Tibial nerve (tissue), 4 donors: ENCODE results near the gene SH3BGR. TPM values are rescaled to one million over a fixed set of nuclear protein-coding genes. Genes with fewer than 3 reads are reported as not detected.

Experiments
- DNase-seq, 2 donors: peaks; one replicate each; pipeline ENCODE4 v3.0.0-alpha.2; 2019; ENCODE audit warnings: low spot score in 2 of 2
- H3K27ac ChIP-seq, 4 donors: fragments of 200-600 bp; sonication (generic) in 3 of 4; one replicate each; pipeline ENCODE4 v1.5.1; 2017 to 2019; ENCODE audit warnings: mild to moderate bottlenecking in 1 of 4
- H3K27me3 ChIP-seq, 2 donors: fragments of 200-600 bp; sonication (generic) in 1 of 2; one replicate each; pipeline versions ENCODE4 v1.5.1 to v1.6.0; 2017 to 2019
- H3K36me3 ChIP-seq, 3 donors: fragments of 200-600 bp; sonication (generic); one replicate each; pipeline ENCODE4 v1.5.1; 2018 to 2019
- H3K4me1 ChIP-seq, 4 donors: fragments of 200-600 bp; sonication (generic) in 3 of 4; one replicate each; pipeline ENCODE4 v1.5.1; 2017 to 2019
- H3K4me3 ChIP-seq, 4 donors: fragments of 200-600 bp; sonication (generic) in 3 of 4; one replicate each; pipeline ENCODE4 v1.5.1; 2017 to 2019; ENCODE audit warnings: mild to moderate bottlenecking in 1 of 4, moderate library complexity in 1 of 4
- H3K9me3 ChIP-seq, 4 donors: fragments of 200-600 bp; sonication (generic) in 3 of 4; one replicate each; pipeline ENCODE4 v1.5.1; 2017 to 2019
- EP300 ChIP-seq, 2 donors: sonication (generic); formaldehyde crosslinking; IDR thresholded peaks; one replicate each; pipeline ENCODE4 v1.6.1; 2017; ENCODE audit warnings: antibody characterized with exemption in 2 of 2, mild to moderate bottlenecking in 1 of 2
- POLR2A ChIP-seq, 2 donors: fragments of 450-650 bp; IDR thresholded peaks; one replicate each; pipeline ENCODE4 v1.6.1; 2017; ENCODE audit warnings: antibody characterized with exemption in 2 of 2, mild to moderate bottlenecking in 2 of 2, moderate library complexity in 2 of 2
- WGBS, 2 donors: methylation state at CpG; one replicate each; pipeline ENCODE4 v1.1.5; 2018; 5-methylcytosine and 5-hydroxymethylcytosine counted together
- total RNA-seq, 4 donors: library from RNA; depleted of rRNA; stranded (reverse); fragments of >200 nt; gene quantifications; one replicate each; pipeline ENCODE4 v1.1.0, GENCODE V29; 2016
- TF ChIP-seq, protein P1 (sequence below), 5 experiments: fragments of 200-600 bp in 3 of 5; fragments of 450-650 bp in 2 of 5; sonication (generic) in 3 of 5; IDR thresholded peaks; one replicate each; pipeline ENCODE4 v1.5.1; 2016 to 2019; ENCODE audit warnings: antibody characterized with exemption in 5 of 5, mild to moderate bottlenecking in 3 of 5, moderate library complexity in 2 of 5

SH3BGR gene
- total RNA-seq, 4 donors from 2014 or later = 2.4 to 9.6 (median 4.4) TPM

DNA sequence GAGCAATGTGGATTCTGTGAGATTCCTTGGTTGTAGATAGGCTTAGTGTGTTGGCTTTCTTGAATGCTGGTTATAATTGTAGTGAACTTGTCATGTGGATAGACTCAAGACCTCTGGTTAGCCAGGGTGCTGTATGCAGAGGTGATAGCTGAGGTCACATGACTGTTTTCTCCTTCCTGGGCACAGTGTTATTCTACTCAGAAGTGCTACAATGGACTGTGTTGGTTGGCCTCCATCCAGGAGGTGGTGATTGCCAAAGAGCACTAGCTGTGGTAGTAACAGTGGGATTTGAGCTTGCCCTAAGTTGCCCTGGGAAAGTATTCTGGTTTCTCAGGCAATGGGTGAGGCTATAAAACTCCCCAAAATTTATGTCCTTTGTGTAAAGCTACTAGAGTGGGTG is 71.6 kb downstream of the SH3BGR start:
- H3K4me1 ChIP-seq = peaks cover 0 to 17% (median 4%) of the 10 kb centered on the region in 4 donors
- no peak overlapping the region for H3K27ac ChIP-seq
- no peaks in the 10 kb centered on the region for H3K27me3 ChIP-seq
- H3K36me3 ChIP-seq = no peaks in the 10 kb centered on the region
- H3K4me3 ChIP-seq = no peak overlapping the region
- H3K9me3 ChIP-seq = no peaks in the 10 kb centered on the region
- DNase-seq = no peak
- TF ChIP-seq, protein P1, sequence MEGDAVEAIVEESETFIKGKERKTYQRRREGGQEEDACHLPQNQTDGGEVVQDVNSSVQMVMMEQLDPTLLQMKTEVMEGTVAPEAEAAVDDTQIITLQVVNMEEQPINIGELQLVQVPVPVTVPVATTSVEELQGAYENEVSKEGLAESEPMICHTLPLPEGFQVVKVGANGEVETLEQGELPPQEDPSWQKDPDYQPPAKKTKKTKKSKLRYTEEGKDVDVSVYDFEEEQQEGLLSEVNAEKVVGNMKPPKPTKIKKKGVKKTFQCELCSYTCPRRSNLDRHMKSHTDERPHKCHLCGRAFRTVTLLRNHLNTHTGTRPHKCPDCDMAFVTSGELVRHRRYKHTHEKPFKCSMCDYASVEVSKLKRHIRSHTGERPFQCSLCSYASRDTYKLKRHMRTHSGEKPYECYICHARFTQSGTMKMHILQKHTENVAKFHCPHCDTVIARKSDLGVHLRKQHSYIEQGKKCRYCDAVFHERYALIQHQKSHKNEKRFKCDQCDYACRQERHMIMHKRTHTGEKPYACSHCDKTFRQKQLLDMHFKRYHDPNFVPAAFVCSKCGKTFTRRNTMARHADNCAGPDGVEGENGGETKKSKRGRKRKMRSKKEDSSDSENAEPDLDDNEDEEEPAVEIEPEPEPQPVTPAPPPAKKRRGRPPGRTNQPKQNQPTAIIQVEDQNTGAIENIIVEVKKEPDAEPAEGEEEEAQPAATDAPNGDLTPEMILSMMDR (IDR thresholded peaks at IDR 0.05) = no peak
- TF ChIP-seq EP300 (IDR thresholded peaks at IDR 0.05) (no peak), POLR2A (IDR thresholded peaks at IDR 0.05) (no peak)

DNA sequence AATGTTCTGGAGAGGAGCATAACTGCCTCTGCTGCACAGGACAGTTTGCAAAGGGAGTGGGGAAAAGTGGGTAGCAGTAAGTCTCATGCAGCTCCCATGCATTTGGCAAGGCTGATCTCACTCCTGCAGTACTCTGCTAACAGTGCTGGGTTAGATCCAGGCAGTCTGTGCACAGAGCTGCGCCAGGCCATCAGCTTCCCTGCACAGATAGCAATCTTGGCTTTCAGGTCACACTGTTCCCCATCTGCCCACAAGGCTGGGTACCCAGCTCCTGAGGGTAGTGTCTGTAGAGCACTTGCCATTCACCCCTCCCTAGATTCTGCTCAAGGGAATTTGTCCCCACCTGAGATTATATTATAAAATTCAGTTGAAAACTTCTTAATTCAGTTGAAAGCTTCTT is 72.1 kb downstream of the SH3BGR start:
- TF ChIP-seq, protein P1 (IDR thresholded peaks at IDR 0.05) = no peak
- no peak for TF ChIP-seq POLR2A (IDR thresholded peaks at IDR 0.05)
- no peak for TF ChIP-seq EP300 (IDR thresholded peaks at IDR 0.05)

DNA sequence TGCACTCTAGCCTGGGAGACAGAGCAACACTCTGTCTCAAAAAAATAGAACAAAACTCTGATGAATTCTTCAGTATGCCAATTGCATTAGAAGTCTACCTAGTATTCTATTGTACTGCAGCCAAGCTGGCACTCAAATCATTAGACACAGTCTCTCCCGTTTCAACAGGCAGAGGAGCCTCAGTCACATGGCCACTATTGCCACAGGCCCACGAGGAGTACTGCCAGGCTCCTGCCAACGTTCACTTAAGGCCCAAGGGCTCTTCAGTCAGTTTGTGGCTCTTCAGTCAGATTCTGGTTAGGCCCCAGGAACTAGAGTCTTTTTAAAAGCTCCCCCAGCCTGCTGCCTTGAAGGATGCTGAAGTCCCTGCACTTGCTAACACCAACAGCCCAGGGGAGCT is 73.4 kb downstream of the SH3BGR start:
- no peak overlapping the region for H3K27ac ChIP-seq
- no peaks in the 10 kb centered on the region for H3K9me3 ChIP-seq
- WGBS, 2 donors = 48 to 75% methylated on average over 3 of the region's 3 CpGs
- no peaks in the 10 kb centered on the region for H3K27me3 ChIP-seq
- H3K36me3 ChIP-seq = no peaks in the 10 kb centered on the region
- no peak for DNase-seq
- H3K4me1 ChIP-seq = peaks cover 0 to 14% (median 4%) of the 10 kb centered on the region in 4 donors
- TF ChIP-seq, protein P1 (IDR thresholded peaks at IDR 0.05) = no peak
- TF ChIP-seq POLR2A (IDR thresholded peaks at IDR 0.05) (no peak), EP300 (IDR thresholded peaks at IDR 0.05) (no peak)
- no peak overlapping the region for H3K4me3 ChIP-seq

More for the DNA sequence above, 72.1 kb downstream of the SH3BGR start:
- Histone ChIP-seq H3K9me3 (no peaks in the 10 kb centered on the region), H3K4me1 (peaks cover 0 to 14% (median 4%) of the 10 kb centered on the region in 4 donors), H3K27ac (no peak overlapping the region), H3K36me3 (no peaks in the 10 kb centered on the region), H3K4me3 (no peak overlapping the region), H3K27me3 (no peaks in the 10 kb centered on the region)
- WGBS, 2 donors = 93% methylated on average over 1 of the region's 1 CpG
- no peak for DNase-seq

DNA sequence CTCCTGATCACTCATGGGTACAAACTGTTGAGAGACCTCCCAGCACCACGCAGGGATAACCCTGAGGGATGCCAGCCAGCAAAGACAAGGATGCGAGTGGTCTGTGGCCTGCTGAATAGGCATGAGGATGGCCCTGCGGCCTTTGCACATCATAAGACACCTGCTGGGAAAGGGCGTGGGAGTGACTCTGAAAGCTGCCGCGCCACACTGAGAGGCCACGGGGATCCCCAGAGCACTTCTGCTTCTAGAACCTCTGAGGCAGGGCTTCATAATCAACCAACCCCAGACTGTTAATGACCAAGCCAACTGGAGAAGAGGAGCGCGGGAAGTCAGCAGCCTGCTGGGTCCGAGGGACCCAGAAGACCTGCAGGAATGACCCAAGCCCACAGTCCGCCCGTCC is 73.8 kb downstream of the SH3BGR start:
- 97 to 99% methylated on average over 12 of the region's 12 CpGs for WGBS, 2 donors
- no peaks in the 10 kb centered on the region for H3K9me3 ChIP-seq
- TF ChIP-seq POLR2A (IDR thresholded peaks at IDR 0.05) (no peak), EP300 (IDR thresholded peaks at IDR 0.05) (no peak)
- TF ChIP-seq, protein P1 (IDR thresholded peaks at IDR 0.05) = no peak
- no peaks in the 10 kb centered on the region for H3K27me3 ChIP-seq
- peaks cover 0 to 14% (median 4%) of the 10 kb centered on the region in 4 donors for H3K4me1 ChIP-seq
- no peak overlapping the region for H3K4me3 ChIP-seq
- no peak for DNase-seq
- H3K36me3 ChIP-seq = no peaks in the 10 kb centered on the region
- H3K27ac ChIP-seq = no peak overlapping the region

DNA sequence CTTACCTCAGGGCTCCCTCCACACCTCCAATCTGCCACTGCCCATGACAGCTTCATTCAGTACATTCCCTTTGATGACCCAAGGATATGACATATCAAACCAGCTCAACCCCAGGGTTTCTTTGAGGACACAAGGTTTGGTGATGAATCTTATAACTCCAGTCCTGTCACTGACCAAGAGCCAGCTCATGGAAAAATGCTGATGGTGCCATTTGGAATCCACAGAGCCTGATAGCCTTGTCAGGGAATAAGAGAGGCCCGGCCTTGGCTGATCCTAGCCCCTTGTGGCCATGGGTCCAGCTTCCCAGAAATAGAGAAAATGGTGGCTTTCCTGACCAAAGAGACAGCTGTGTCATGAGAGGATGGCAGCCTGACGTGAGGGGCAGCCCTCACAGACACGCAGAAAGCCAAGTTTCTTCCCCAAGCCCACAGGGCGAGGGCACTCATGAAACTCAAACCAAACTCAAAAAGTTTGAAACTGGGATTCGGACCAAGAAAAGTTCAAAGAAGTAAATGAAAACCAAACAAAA is 75.4 kb downstream of the SH3BGR start:
- H3K4me3 ChIP-seq = no peak overlapping the region
- H3K9me3 ChIP-seq = no peaks in the 10 kb centered on the region
- H3K27me3 ChIP-seq = no peaks in the 10 kb centered on the region
- no peaks in the 10 kb centered on the region for H3K36me3 ChIP-seq
- no peak for TF ChIP-seq EP300 (IDR thresholded peaks at IDR 0.05)
- TF ChIP-seq POLR2A (IDR thresholded peaks at IDR 0.05) = no peak
- TF ChIP-seq, protein P1 (IDR thresholded peaks at IDR 0.05) = no peak
- no peak overlapping the region for H3K27ac ChIP-seq
- 79 to 86% methylated on average over 5 of the region's 5 CpGs for WGBS, 2 donors
- peaks cover 0 to 14% (median 4%) of the 10 kb centered on the region in 4 donors for H3K4me1 ChIP-seq
- DNase-seq = no peak
